Right atrium auricular region (tissue), 2 donors: Measurements from ENCODE around the gene PNMA6E. TPM values are rescaled to one million over a fixed set of nuclear protein-coding genes. Genes with fewer than 3 reads are reported as not detected.
A peak's percentile ranks its signal among the peaks of the same experiment; 100 is the strongest.
"Not testable (repeated sequence)": the region's sequence is repeated elsewhere in the genome, so short reads cannot be mapped to it uniquely, and the experiment has no call there.

ENCODE experiments used
- DNase-seq: peaks from one replicate; pipeline ENCODE4 v3.0.0-alpha.2; 2019; ENCODE audit warnings: low spot score
- H3K27ac ChIP-seq, 2 donors: fragments of 200-600 bp; sonication (generic); 1 replicate in 1 of 2; 2 replicates in 1 of 2; pipeline ENCODE4 v1.5.1; 2016 to 2019
- H3K27me3 ChIP-seq, 2 donors: fragments of 200-600 bp; sonication (generic); one replicate each; pipeline versions ENCODE4 v1.5.1 to v1.6.0; 2017 to 2019
- H3K36me3 ChIP-seq: fragments of 200-600 bp; sonication (generic); one replicate; pipeline ENCODE4 v1.5.1; 2016
- H3K4me1 ChIP-seq, 2 donors: fragments of 200-600 bp; sonication (generic); one replicate each; pipeline versions ENCODE4 v1.5.1 to v1.6.0; 2017 to 2019
- H3K4me3 ChIP-seq, 2 donors: fragments of 200-600 bp; sonication (generic); 1 replicate in 1 of 2; 2 replicates in 1 of 2; pipeline ENCODE4 v1.5.1; 2017 to 2019; ENCODE audit warnings: mild to moderate bottlenecking in 1 of 2, moderate library complexity in 1 of 2
- H3K9me3 ChIP-seq, 2 donors: fragments of 200-600 bp; sonication (generic); one replicate each; pipeline ENCODE4 v1.5.1; 2019
- total RNA-seq, 2 donors: library from RNA; depleted of rRNA; stranded (reverse); fragments of >200 nt; gene quantifications; one replicate each; pipeline ENCODE4 v1.1.0, GENCODE V29; 2016
- TF ChIP-seq, protein P1 (sequence below), 2 donors: fragments of 200-600 bp; sonication (generic); IDR thresholded peaks; one replicate each; pipeline ENCODE4 v1.5.1; 2019; ENCODE audit warnings: antibody characterized with exemption in 2 of 2

Gene PNMA6E
- total RNA-seq, 2 donors from 2014 or later = not detected

DNA sequence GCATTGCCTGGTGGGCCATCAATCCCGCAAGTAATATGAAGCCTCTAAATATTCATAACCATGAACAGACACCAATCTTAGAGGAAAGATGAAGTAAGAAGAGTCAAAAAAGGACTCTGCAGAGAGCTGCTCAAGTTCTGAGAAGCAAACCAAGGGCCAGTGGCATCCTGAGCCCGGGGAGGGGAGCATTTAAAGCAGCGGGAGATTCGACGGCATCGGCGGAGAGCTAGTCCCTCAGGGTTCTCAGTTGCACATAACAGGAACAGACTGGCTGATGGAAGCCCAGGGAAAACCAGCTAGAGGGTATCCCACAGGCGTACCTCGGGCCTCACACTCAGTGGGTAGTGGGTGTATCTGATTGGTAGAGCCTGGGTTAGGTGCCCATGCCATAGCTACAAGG lies 4.9 kb upstream of the PNMA6E start:
- Histone ChIP-seq H3K27me3 (no peaks in the 10 kb centered on the region), H3K9me3 (no peaks in the 10 kb centered on the region), H3K4me1 (no peaks in the 10 kb centered on the region), H3K36me3 (no peaks in the 10 kb centered on the region), H3K4me3 (no peak overlapping the region), H3K27ac (no peak overlapping the region)
- TF ChIP-seq, protein P1, sequence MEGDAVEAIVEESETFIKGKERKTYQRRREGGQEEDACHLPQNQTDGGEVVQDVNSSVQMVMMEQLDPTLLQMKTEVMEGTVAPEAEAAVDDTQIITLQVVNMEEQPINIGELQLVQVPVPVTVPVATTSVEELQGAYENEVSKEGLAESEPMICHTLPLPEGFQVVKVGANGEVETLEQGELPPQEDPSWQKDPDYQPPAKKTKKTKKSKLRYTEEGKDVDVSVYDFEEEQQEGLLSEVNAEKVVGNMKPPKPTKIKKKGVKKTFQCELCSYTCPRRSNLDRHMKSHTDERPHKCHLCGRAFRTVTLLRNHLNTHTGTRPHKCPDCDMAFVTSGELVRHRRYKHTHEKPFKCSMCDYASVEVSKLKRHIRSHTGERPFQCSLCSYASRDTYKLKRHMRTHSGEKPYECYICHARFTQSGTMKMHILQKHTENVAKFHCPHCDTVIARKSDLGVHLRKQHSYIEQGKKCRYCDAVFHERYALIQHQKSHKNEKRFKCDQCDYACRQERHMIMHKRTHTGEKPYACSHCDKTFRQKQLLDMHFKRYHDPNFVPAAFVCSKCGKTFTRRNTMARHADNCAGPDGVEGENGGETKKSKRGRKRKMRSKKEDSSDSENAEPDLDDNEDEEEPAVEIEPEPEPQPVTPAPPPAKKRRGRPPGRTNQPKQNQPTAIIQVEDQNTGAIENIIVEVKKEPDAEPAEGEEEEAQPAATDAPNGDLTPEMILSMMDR (IDR thresholded peaks at IDR 0.05) = no peak
- no peak for DNase-seq

DNA sequence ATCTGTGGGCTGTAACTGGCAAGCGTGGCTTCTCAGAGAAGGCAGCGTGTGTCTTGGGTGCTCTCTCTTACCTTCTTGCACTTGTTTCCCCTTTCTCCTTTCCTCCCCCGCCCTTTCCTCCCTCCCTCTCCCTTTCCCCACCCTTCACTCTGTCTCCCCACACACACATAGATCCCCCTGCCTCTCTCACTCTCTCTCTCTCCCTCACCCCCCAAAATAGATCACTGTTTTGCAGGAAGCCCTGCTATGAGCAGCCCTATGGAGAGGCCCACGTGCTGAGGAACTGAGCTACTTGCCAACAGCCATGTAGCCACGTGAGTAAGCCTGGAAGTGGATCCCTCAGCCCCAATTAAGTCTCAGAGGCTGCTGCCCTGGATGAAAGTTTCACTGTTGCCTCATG lies 4.3 kb upstream of the PNMA6E start:
- Histone ChIP-seq H3K9me3 (no peaks in the 10 kb centered on the region), H3K4me1 (no peaks in the 10 kb centered on the region), H3K36me3 (no peaks in the 10 kb centered on the region), H3K27ac (no peak overlapping the region), H3K27me3 (no peaks in the 10 kb centered on the region), H3K4me3 (no peak overlapping the region)
- TF ChIP-seq, protein P1 (IDR thresholded peaks at IDR 0.05) = no peak
- no peak for DNase-seq

DNA sequence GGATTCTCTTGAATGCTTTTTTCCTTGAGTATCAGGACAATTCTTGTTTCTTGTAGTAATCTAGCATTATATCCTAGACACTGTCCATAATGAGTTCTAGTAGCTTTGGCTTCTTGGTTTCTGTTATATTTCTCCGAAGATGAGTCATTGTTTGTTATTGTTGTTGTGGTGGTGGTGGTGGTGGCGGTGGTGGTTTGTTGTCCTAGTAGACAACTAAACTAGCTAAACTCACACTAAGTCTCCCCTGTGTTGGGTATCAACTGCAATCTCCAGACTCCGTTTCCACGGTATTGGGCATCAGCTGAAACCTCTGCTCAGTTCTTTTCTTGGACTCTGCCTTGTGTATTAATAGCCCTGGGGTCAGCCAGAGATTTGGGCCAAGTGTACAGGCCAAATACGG lies 3.2 kb upstream of the PNMA6E start:
- not testable (repeated sequence) for DNase-seq

GRCh38 chrX:153400146-153401132 lies 711 bp downstream of the PNMA6E start:
- TF ChIP-seq, protein P1 (IDR thresholded peaks at IDR 0.05) = peak; percentile 31 to 61
- no peak overlapping the region for H3K4me3 ChIP-seq
- H3K27me3 ChIP-seq = no peaks in the 10 kb centered on the region
- H3K27ac ChIP-seq = no peak overlapping the region
- no peaks in the 10 kb centered on the region for H3K4me1 ChIP-seq
- H3K36me3 ChIP-seq = no peaks in the 10 kb centered on the region
- DNase-seq = no peak
- no peaks in the 10 kb centered on the region for H3K9me3 ChIP-seq

More for the DNA sequence above, 3.2 kb upstream of the PNMA6E start:
- H3K4me1 ChIP-seq, H3K9me3 ChIP-seq, H3K4me3 ChIP-seq, H3K27me3 ChIP-seq, H3K27ac ChIP-seq, H3K36me3 ChIP-seq: not testable (repeated sequence)

GRCh38 chrX:153398275-153398960 lies 2.7 kb downstream of the PNMA6E start:
- no peaks in the 10 kb centered on the region for H3K9me3 ChIP-seq
- no peak for DNase-seq

More at GRCh38 chrX:153398275-153398960, 2.7 kb downstream of the PNMA6E start:
- no peaks in the 10 kb centered on the region for H3K27me3 ChIP-seq
- no peak overlapping the region for H3K4me3 ChIP-seq
- no peaks in the 10 kb centered on the region for H3K4me1 ChIP-seq
- TF ChIP-seq, protein P1 (IDR thresholded peaks at IDR 0.05) = no peak
- no peaks in the 10 kb centered on the region for H3K36me3 ChIP-seq
- H3K27ac ChIP-seq = no peak overlapping the region
